ENCODE results near the gene FOXK1. TPM values are rescaled to one million over a fixed set of nuclear protein-coding genes. Genes with fewer than 3 reads are reported as not detected.

Gene FOXK1
- total RNA-seq, 5 donors from 2014 or later (not counting 1 experiment from before 2014, with no cell fraction given) = 63.9 to 79.7 (median 74.2) TPM

- POLR2A ChIA-PET = no interaction called here
- Mint-ChIP-seq H3K27ac (no peak overlapping the region), H3K4me3 (peak overlapping the region in 1 of 3 donors; percentile 9)
Measured at GRCh38 chr7:4727914-4728705, 46.0 kb downstream of the FOXK1 start.

GRCh38 chr7:4729266-4729665 is 47.2 kb downstream of the FOXK1 start:
- Mint-ChIP-seq H3K4me3 (no peak overlapping the region), H3K27me3 (no peaks in the 10 kb centered on the region), H3K27ac (peak overlapping the region in 1 of 2 donors; percentile 6), H3K36me3 (peaks cover 9% of the 10 kb centered on the region), H3K4me1 (peaks cover 64 to 78% (median 70%) of the 10 kb centered on the region in 3 donors), H3K9me3 (no peaks in the 10 kb centered on the region)
- DNase-seq (no peak), ATAC-seq (replicated peaks in 1 of 4) (no peak)
- Histone ChIP-seq H3K9me3 (no peaks in the 10 kb centered on the region), H3K4me3 (ENCODE audit: control insufficient read depth in 1 of 2, extremely low read depth in 1 of 2, low read length in 1 of 2) (no peak overlapping the region), H3K4me1 (ENCODE audit: control insufficient read depth in 1 of 2, extremely low read depth in 1 of 2, insufficient read depth in 2 of 2, low read length in 2 of 2) (peaks cover 21 to 75% of the 10 kb centered on the region in 2 experiments), H3K36me3 (ENCODE audit: control insufficient read depth in 2 of 2, extremely low read depth in 1 of 2, insufficient read depth in 1 of 2, low read length in 1 of 2) (peaks cover 0 to 16% of the 10 kb centered on the region in 2 donors), H3K27me3 (replicated peaks in 1 of 2; ENCODE audit: control insufficient read depth in 2 of 2, extremely low read depth in 1 of 2, insufficient read depth in 2 of 2, low read length in 1 of 2) (no peaks in the 10 kb centered on the region), H3K27ac (ENCODE audit: low read length) (no peak overlapping the region)
- CTCF ChIA-PET = no interaction called here
- POLR2A ChIA-PET = no interaction called here
- 91% methylated on average over 13 of the region's 19 CpGs for WGBS (ENCODE audit: insufficient coverage)

More at GRCh38 chr7:4727914-4728705, 46.0 kb downstream of the FOXK1 start:
- H3K4me1 ChIP-seq (ENCODE audit: control insufficient read depth in 1 of 2, extremely low read depth in 1 of 2, insufficient read depth in 2 of 2, low read length in 2 of 2) = peaks cover 11 to 70% of the 10 kb centered on the region in 2 experiments
- WGBS (ENCODE audit: insufficient coverage) = 97% methylated on average over 9 of the region's 20 CpGs
- H3K27ac ChIP-seq (ENCODE audit: low read length) = no peak overlapping the region
- H3K27me3 Mint-ChIP-seq = no peaks in the 10 kb centered on the region
- H3K9me3 Mint-ChIP-seq = no peaks in the 10 kb centered on the region
- H3K27me3 ChIP-seq (replicated peaks in 1 of 2; ENCODE audit: control insufficient read depth in 2 of 2, extremely low read depth in 1 of 2, insufficient read depth in 2 of 2, low read length in 1 of 2) = no peaks in the 10 kb centered on the region
- no peaks in the 10 kb centered on the region for H3K9me3 ChIP-seq
- H3K4me1 Mint-ChIP-seq = peaks cover 56 to 75% (median 70%) of the 10 kb centered on the region in 3 donors
- H3K4me3 ChIP-seq (ENCODE audit: control insufficient read depth in 1 of 2, extremely low read depth in 1 of 2, low read length in 1 of 2) = no peak overlapping the region
- H3K36me3 ChIP-seq (ENCODE audit: control insufficient read depth in 2 of 2, extremely low read depth in 1 of 2, insufficient read depth in 1 of 2, low read length in 1 of 2) = peaks cover 0 to 16% of the 10 kb centered on the region in 2 donors
- DNase-seq (no peak), ATAC-seq (replicated peaks in 1 of 4) (no peak)
- H3K36me3 Mint-ChIP-seq = peaks cover 9% of the 10 kb centered on the region
- CTCF ChIA-PET = interaction anchor here in 1 of 2 donors (1.1 kb wide), 1 partner anchor 43 kb away, joined by 4 read pairs; no protein-coding TSS in a partner anchor

GRCh38 chr7:4730276-4730675 is 48.2 kb downstream of the FOXK1 start:
- H3K4me1 ChIP-seq (ENCODE audit: control insufficient read depth in 1 of 2, extremely low read depth in 1 of 2, insufficient read depth in 2 of 2, low read length in 2 of 2) = peaks cover 22 to 74% of the 10 kb centered on the region in 2 experiments

GRCh38 chr7:4730971-4731370 is 48.9 kb downstream of the FOXK1 start:
- peak overlapping the region in 2 of 3 donors; percentile 28 to 65 for H3K4me3 Mint-ChIP-seq
- POLR2A ChIA-PET = no interaction called here

More at GRCh38 chr7:4730276-4730675, 48.2 kb downstream of the FOXK1 start:
- Histone ChIP-seq H3K27me3 (replicated peaks in 1 of 2; ENCODE audit: control insufficient read depth in 2 of 2, extremely low read depth in 1 of 2, insufficient read depth in 2 of 2, low read length in 1 of 2) (no peaks in the 10 kb centered on the region), H3K36me3 (ENCODE audit: control insufficient read depth in 2 of 2, extremely low read depth in 1 of 2, insufficient read depth in 1 of 2, low read length in 1 of 2) (peaks cover 0 to 20% of the 10 kb centered on the region in 2 donors), H3K4me3 (ENCODE audit: control insufficient read depth in 1 of 2, extremely low read depth in 1 of 2, low read length in 1 of 2) (peak overlapping the region in 1 of 2 donors; percentile 44), H3K27ac (ENCODE audit: low read length) (no peak overlapping the region), H3K9me3 (no peaks in the 10 kb centered on the region)
- peaks cover 62 to 76% (median 69%) of the 10 kb centered on the region in 3 donors for H3K4me1 Mint-ChIP-seq
- peaks cover 9% of the 10 kb centered on the region for H3K36me3 Mint-ChIP-seq
- ChIA-PET POLR2A (no interaction called here), CTCF (no interaction called here)
- DNase-seq = no peak
- no peak for ATAC-seq (replicated peaks in 1 of 4)
- H3K27me3 Mint-ChIP-seq = no peaks in the 10 kb centered on the region
- WGBS (ENCODE audit: insufficient coverage) = 90% methylated on average over 17 of the region's 19 CpGs
- peak overlapping the region; percentile 55 to 77 for H3K27ac Mint-ChIP-seq
- H3K4me3 Mint-ChIP-seq = peak overlapping the region in 2 of 3 donors; percentile 28 to 65
- no peaks in the 10 kb centered on the region for H3K9me3 Mint-ChIP-seq

GRCh38 chr7:4731803-4732202 is 49.7 kb downstream of the FOXK1 start:
- POLR2A ChIA-PET = no interaction called here
- H3K27ac ChIP-seq (ENCODE audit: low read length) = no peak overlapping the region
- DNase-seq (no peak), ATAC-seq (replicated peaks in 1 of 4) (no peak)
- peak overlapping the region in 1 of 2 donors; percentile 31 for H3K27ac Mint-ChIP-seq
- WGBS (ENCODE audit: insufficient coverage) = over 99% methylated on average over 16 of the region's 16 CpGs
- H3K36me3 Mint-ChIP-seq = peaks cover 9% of the 10 kb centered on the region
- no peaks in the 10 kb centered on the region for H3K9me3 ChIP-seq
- H3K4me3 ChIP-seq (ENCODE audit: control insufficient read depth in 1 of 2, extremely low read depth in 1 of 2, low read length in 1 of 2) = no peak overlapping the region
- no peaks in the 10 kb centered on the region for H3K27me3 ChIP-seq (replicated peaks in 1 of 2; ENCODE audit: control insufficient read depth in 2 of 2, extremely low read depth in 1 of 2, insufficient read depth in 2 of 2, low read length in 1 of 2)
- peak overlapping the region in 1 of 3 donors; percentile 49 for H3K4me3 Mint-ChIP-seq
- peaks cover 54 to 71% (median 64%) of the 10 kb centered on the region in 3 donors for H3K4me1 Mint-ChIP-seq
- H3K27me3 Mint-ChIP-seq = no peaks in the 10 kb centered on the region
- no peaks in the 10 kb centered on the region for H3K9me3 Mint-ChIP-seq
- CTCF ChIA-PET = no interaction called here
- H3K4me1 ChIP-seq (ENCODE audit: control insufficient read depth in 1 of 2, extremely low read depth in 1 of 2, insufficient read depth in 2 of 2, low read length in 2 of 2) = peaks cover 22 to 65% of the 10 kb centered on the region in 2 experiments
- H3K36me3 ChIP-seq (ENCODE audit: control insufficient read depth in 2 of 2, extremely low read depth in 1 of 2, insufficient read depth in 1 of 2, low read length in 1 of 2) = peaks cover 0 to 21% of the 10 kb centered on the region in 2 donors

More at GRCh38 chr7:4730971-4731370, 48.9 kb downstream of the FOXK1 start:
- Mint-ChIP-seq H3K9me3 (no peaks in the 10 kb centered on the region), H3K4me1 (peaks cover 59 to 76% (median 67%) of the 10 kb centered on the region in 3 donors), H3K27me3 (no peaks in the 10 kb centered on the region), H3K27ac (peak overlapping the region; percentile 55 to 77), H3K36me3 (peaks cover 9% of the 10 kb centered on the region)
- ATAC-seq (replicated peaks in 1 of 4) (peak in 2 of 4 experiments; percentile 22 to 36), DNase-seq (no peak)
- Histone ChIP-seq H3K9me3 (no peaks in the 10 kb centered on the region), H3K4me1 (ENCODE audit: control insufficient read depth in 1 of 2, extremely low read depth in 1 of 2, insufficient read depth in 2 of 2, low read length in 2 of 2) (peaks cover 22 to 70% of the 10 kb centered on the region in 2 experiments), H3K27ac (ENCODE audit: low read length) (no peak overlapping the region), H3K4me3 (ENCODE audit: control insufficient read depth in 1 of 2, extremely low read depth in 1 of 2, low read length in 1 of 2) (peak overlapping the region in 1 of 2 donors; percentile 44), H3K36me3 (ENCODE audit: control insufficient read depth in 2 of 2, extremely low read depth in 1 of 2, insufficient read depth in 1 of 2, low read length in 1 of 2) (peaks cover 0 to 21% of the 10 kb centered on the region in 2 donors), H3K27me3 (replicated peaks in 1 of 2; ENCODE audit: control insufficient read depth in 2 of 2, extremely low read depth in 1 of 2, insufficient read depth in 2 of 2, low read length in 1 of 2) (no peaks in the 10 kb centered on the region)
- CTCF ChIA-PET = no interaction called here
- WGBS (ENCODE audit: insufficient coverage) = 62% methylated on average over 5 of the region's 10 CpGs

- peaks cover 9% of the 10 kb centered on the region for H3K36me3 Mint-ChIP-seq
- Histone ChIP-seq H3K36me3 (ENCODE audit: control insufficient read depth in 2 of 2, extremely low read depth in 1 of 2, insufficient read depth in 1 of 2, low read length in 1 of 2) (peaks cover 0 to 18% of the 10 kb centered on the region in 2 donors), H3K27ac (ENCODE audit: low read length) (no peak overlapping the region), H3K27me3 (replicated peaks in 1 of 2; ENCODE audit: control insufficient read depth in 2 of 2, extremely low read depth in 1 of 2, insufficient read depth in 2 of 2, low read length in 1 of 2) (no peaks in the 10 kb centered on the region), H3K9me3 (no peaks in the 10 kb centered on the region), H3K4me3 (ENCODE audit: control insufficient read depth in 1 of 2, extremely low read depth in 1 of 2, low read length in 1 of 2) (no peak overlapping the region), H3K4me1 (ENCODE audit: control insufficient read depth in 1 of 2, extremely low read depth in 1 of 2, insufficient read depth in 2 of 2, low read length in 2 of 2) (peaks cover 27 to 74% of the 10 kb centered on the region in 2 experiments)
- peaks cover 70 to 78% (median 73%) of the 10 kb centered on the region in 3 donors for H3K4me1 Mint-ChIP-seq
- POLR2A ChIA-PET = interaction anchor here in 1 of 2 donors (0.7 kb wide), 1 partner anchor 11 kb away, joined by 4 read pairs; no protein-coding TSS in a partner anchor
- peak overlapping the region; percentile 22 to 61 (median 41) for H3K4me3 Mint-ChIP-seq
- H3K9me3 Mint-ChIP-seq = no peaks in the 10 kb centered on the region
- DNase-seq (peak in 4 of 35 experiments; percentile 21 to 33 (median 28)), ATAC-seq (replicated peaks in 1 of 4) (peak; percentile 51 to 60 (median 57))
- peak overlapping the region; percentile 70 to 87 for H3K27ac Mint-ChIP-seq
- CTCF ChIA-PET = interaction anchor here in 1 of 2 donors (1.4 kb wide), 1 partner anchor 10 kb away, joined by 4 read pairs; no protein-coding TSS in a partner anchor
- no peaks in the 10 kb centered on the region for H3K27me3 Mint-ChIP-seq
- WGBS (ENCODE audit: insufficient coverage) = 51% methylated on average over 12 of the region's 15 CpGs
Measured at GRCh38 chr7:4733936-4734528, 51.9 kb downstream of the FOXK1 start.

All from T-cell (primary cell).